Activated naive CD4-positive, alpha-beta T cell treated with anti-CD3 and anti-CD28 coated beads, Interleukin-2, amount 50 U/mL, for 24 hours (primary cell): ENCODE data around the gene RASAL1.
A peak's percentile ranks its signal among the peaks of the same experiment; 100 is the strongest.

Source experiments
- H3K27ac Mint-ChIP-seq: one replicate; pipeline ENCODE4 v1.8.0; 2021; ENCODE audit warnings: mild to moderate bottlenecking, mixed read lengths
- H3K27me3 Mint-ChIP-seq: one replicate; pipeline ENCODE4 v1.8.0; 2021; ENCODE audit warnings: mixed read lengths
- H3K36me3 Mint-ChIP-seq: one replicate; pipeline ENCODE4 v1.8.0; 2021; ENCODE audit warnings: mixed read lengths
- H3K4me1 Mint-ChIP-seq: one replicate; pipeline ENCODE4 v1.8.0; 2021; ENCODE audit warnings: mixed read lengths
- H3K4me3 Mint-ChIP-seq: one replicate; pipeline ENCODE4 v1.8.0; 2021; ENCODE audit warnings: mild to moderate bottlenecking, mixed read lengths
- H3K9me3 Mint-ChIP-seq: one replicate; pipeline ENCODE4 v1.8.0; 2021; ENCODE audit warnings: mixed read lengths

The RASAL1 gene

GRCh38 chr12:113104953-113105510, 30.5 kb downstream of the RASAL1 start:
- peaks cover 13% of the 10 kb centered on the region for H3K4me1 Mint-ChIP-seq
- no peaks in the 10 kb centered on the region for H3K9me3 Mint-ChIP-seq
- H3K27ac Mint-ChIP-seq = peak overlapping the region; percentile 46
- no peaks in the 10 kb centered on the region for H3K36me3 Mint-ChIP-seq
- peak overlapping the region; percentile 44 for H3K4me3 Mint-ChIP-seq
- no peaks in the 10 kb centered on the region for H3K27me3 Mint-ChIP-seq

GRCh38 chr12:113103756-113104450, 31.7 kb downstream of the RASAL1 start:
- H3K9me3 Mint-ChIP-seq = no peaks in the 10 kb centered on the region
- H3K27me3 Mint-ChIP-seq = no peaks in the 10 kb centered on the region
- peak overlapping the region; percentile 80 for H3K4me3 Mint-ChIP-seq
- peak overlapping the region; percentile 46 for H3K27ac Mint-ChIP-seq
- peaks cover 13% of the 10 kb centered on the region for H3K4me1 Mint-ChIP-seq
- no peaks in the 10 kb centered on the region for H3K36me3 Mint-ChIP-seq

GRCh38 chr12:113102811-113103210, 32.8 kb downstream of the RASAL1 start:
- no peaks in the 10 kb centered on the region for H3K27me3 Mint-ChIP-seq
- H3K9me3 Mint-ChIP-seq = no peaks in the 10 kb centered on the region
- H3K27ac Mint-ChIP-seq = no peak overlapping the region
- H3K36me3 Mint-ChIP-seq = no peaks in the 10 kb centered on the region
- peaks cover 24% of the 10 kb centered on the region for H3K4me1 Mint-ChIP-seq
- H3K4me3 Mint-ChIP-seq = no peak overlapping the region

GRCh38 chr12:113101751-113102150, 33.8 kb downstream of the RASAL1 start:
- Mint-ChIP-seq H3K9me3 (no peaks in the 10 kb centered on the region), H3K36me3 (no peaks in the 10 kb centered on the region), H3K4me3 (no peak overlapping the region), H3K27me3 (no peaks in the 10 kb centered on the region), H3K4me1 (peaks cover 30% of the 10 kb centered on the region), H3K27ac (no peak overlapping the region)

GRCh38 chr12:113099764-113100163, 35.8 kb downstream of the RASAL1 start:
- H3K4me3 Mint-ChIP-seq = no peak overlapping the region
- H3K9me3 Mint-ChIP-seq = no peaks in the 10 kb centered on the region

GRCh38 chr12:113099364-113099763, 36.2 kb downstream of the RASAL1 start:
- no peak overlapping the region for H3K4me3 Mint-ChIP-seq
- H3K27me3 Mint-ChIP-seq = no peaks in the 10 kb centered on the region

More at GRCh38 chr12:113099764-113100163, 35.8 kb downstream of the RASAL1 start:
- Mint-ChIP-seq H3K36me3 (no peaks in the 10 kb centered on the region), H3K27me3 (no peaks in the 10 kb centered on the region), H3K27ac (no peak overlapping the region), H3K4me1 (peaks cover 31% of the 10 kb centered on the region)

GRCh38 chr12:113098441-113099028, 37.0 kb downstream of the RASAL1 start:
- Mint-ChIP-seq H3K27ac (peak overlapping the region; percentile 80), H3K4me1 (peaks cover 37% of the 10 kb centered on the region), H3K9me3 (no peaks in the 10 kb centered on the region)

More at GRCh38 chr12:113099364-113099763, 36.2 kb downstream of the RASAL1 start:
- peak overlapping the region; percentile 23 for H3K27ac Mint-ChIP-seq
- no peaks in the 10 kb centered on the region for H3K36me3 Mint-ChIP-seq
- H3K9me3 Mint-ChIP-seq = no peaks in the 10 kb centered on the region
- peaks cover 30% of the 10 kb centered on the region for H3K4me1 Mint-ChIP-seq

GRCh38 chr12:113097716-113098440, 37.7 kb downstream of the RASAL1 start:
- H3K9me3 Mint-ChIP-seq = no peaks in the 10 kb centered on the region
- no peaks in the 10 kb centered on the region for H3K27me3 Mint-ChIP-seq
- H3K4me1 Mint-ChIP-seq = peaks cover 38% of the 10 kb centered on the region
- no peak overlapping the region for H3K4me3 Mint-ChIP-seq
- H3K36me3 Mint-ChIP-seq = peaks cover 2% of the 10 kb centered on the region
- H3K27ac Mint-ChIP-seq = peak overlapping the region; percentile 41

More at GRCh38 chr12:113098441-113099028, 37.0 kb downstream of the RASAL1 start:
- Mint-ChIP-seq H3K36me3 (peaks cover 2% of the 10 kb centered on the region), H3K27me3 (no peaks in the 10 kb centered on the region), H3K4me3 (no peak overlapping the region)

- Mint-ChIP-seq H3K27ac (no peak overlapping the region), H3K27me3 (no peaks in the 10 kb centered on the region)
Observed at GRCh38 chr12:113096675-113097461, 38.7 kb downstream of the RASAL1 start.

GRCh38 chr12:113095405-113095804, 40.2 kb downstream of the RASAL1 start:
- H3K27me3 Mint-ChIP-seq = no peaks in the 10 kb centered on the region
- peaks cover 59% of the 10 kb centered on the region for H3K4me1 Mint-ChIP-seq
- H3K9me3 Mint-ChIP-seq = no peaks in the 10 kb centered on the region
- H3K4me3 Mint-ChIP-seq = no peak overlapping the region
- H3K36me3 Mint-ChIP-seq = peaks cover 3% of the 10 kb centered on the region
- peak overlapping the region; percentile 83 for H3K27ac Mint-ChIP-seq

More at GRCh38 chr12:113096675-113097461, 38.7 kb downstream of the RASAL1 start:
- Mint-ChIP-seq H3K36me3 (peaks cover 2% of the 10 kb centered on the region), H3K4me3 (no peak overlapping the region), H3K9me3 (no peaks in the 10 kb centered on the region), H3K4me1 (peaks cover 45% of the 10 kb centered on the region)

GRCh38 chr12:113094738-113095137, 40.8 kb downstream of the RASAL1 start:
- Mint-ChIP-seq H3K4me1 (peaks cover 66% of the 10 kb centered on the region), H3K27me3 (no peaks in the 10 kb centered on the region), H3K4me3 (no peak overlapping the region), H3K27ac (no peak overlapping the region), H3K36me3 (peaks cover 3% of the 10 kb centered on the region), H3K9me3 (no peaks in the 10 kb centered on the region)

GRCh38 chr12:113093409-113094101, 42.0 kb downstream of the RASAL1 start:
- H3K4me1 Mint-ChIP-seq = peaks cover 70% of the 10 kb centered on the region
- peaks cover 3% of the 10 kb centered on the region for H3K36me3 Mint-ChIP-seq
- H3K9me3 Mint-ChIP-seq = no peaks in the 10 kb centered on the region
- H3K27me3 Mint-ChIP-seq = no peaks in the 10 kb centered on the region
- H3K4me3 Mint-ChIP-seq = no peak overlapping the region
- H3K27ac Mint-ChIP-seq = peak overlapping the region; percentile 23

- H3K9me3 Mint-ChIP-seq = no peaks in the 10 kb centered on the region
- peaks cover 3% of the 10 kb centered on the region for H3K36me3 Mint-ChIP-seq
- no peak overlapping the region for H3K4me3 Mint-ChIP-seq
- peak overlapping the region; percentile 68 for H3K27ac Mint-ChIP-seq
- H3K4me1 Mint-ChIP-seq = peaks cover 71% of the 10 kb centered on the region
- no peaks in the 10 kb centered on the region for H3K27me3 Mint-ChIP-seq
Observed at GRCh38 chr12:113092607-113093408, 42.8 kb downstream of the RASAL1 start.

- peaks cover 3% of the 10 kb centered on the region for H3K36me3 Mint-ChIP-seq
- peak overlapping the region; percentile 37 for H3K4me3 Mint-ChIP-seq
- peaks cover 78% of the 10 kb centered on the region for H3K4me1 Mint-ChIP-seq
- H3K27ac Mint-ChIP-seq = no peak overlapping the region
- H3K9me3 Mint-ChIP-seq = no peaks in the 10 kb centered on the region
- no peaks in the 10 kb centered on the region for H3K27me3 Mint-ChIP-seq
Observed at GRCh38 chr12:113091506-113091905, 44.1 kb downstream of the RASAL1 start.
